BE2C (cell line): ENCODE results near the gene TMEM244.
"Not testable (repeated sequence)": the region's sequence is repeated elsewhere in the genome, so short reads cannot be mapped to it uniquely, and the experiment has no call there.

Experiments used
- DNase-seq: peaks from one replicate; pipeline ENCODE4 v3.0.0-alpha.2; 2020
- H3K27me3 ChIP-seq: fragments of 250-450 bp; sonication (Bioruptor Pico); 2 replicates; pipeline ENCODE4 v1.5.1; 2020; ENCODE audit warnings: mild to moderate bottlenecking
- H3K36me3 ChIP-seq: fragments of 250-450 bp; sonication (Bioruptor Pico); 2 replicates; pipeline ENCODE4 v1.5.1; 2020; ENCODE audit warnings: mild to moderate bottlenecking
- H3K4me1 ChIP-seq: fragments of 250-450 bp; sonication (Bioruptor Pico); 2 replicates; pipeline ENCODE4 v1.5.1; 2020
- H3K4me3 ChIP-seq: 2 replicates; pipeline ENCODE4 v1.5.1; 2011; ENCODE audit warnings: low read depth, low read length
- H3K9me3 ChIP-seq: fragments of 250-450 bp; sonication (Bioruptor Pico); 2 replicates; pipeline ENCODE4 v1.5.1; 2020
- CTCF ChIP-seq: IDR thresholded peaks from 2 replicates; pipeline ENCODE4 v1.5.1; 2012; ENCODE audit warnings: mild to moderate bottlenecking, low read depth, low read length

Gene TMEM244

GRCh38 chr6:129889580-129889979, 28.5 kb upstream of the TMEM244 start:
- TF ChIP-seq CTCF: no peak
- Histone ChIP-seq H3K4me3 (no peak overlapping the region), H3K9me3 (no peaks in the 10 kb centered on the region), H3K36me3 (no peaks in the 10 kb centered on the region), H3K27me3 (no peaks in the 10 kb centered on the region), H3K4me1 (no peaks in the 10 kb centered on the region)
- no peak for DNase-seq

- DNase-seq: no peak
- H3K4me3 ChIP-seq: no peak overlapping the region
- no peak for TF ChIP-seq CTCF
- no peaks in the 10 kb centered on the region for H3K4me1 ChIP-seq
- no peaks in the 10 kb centered on the region for H3K36me3 ChIP-seq
- H3K9me3 ChIP-seq: no peaks in the 10 kb centered on the region
- H3K27me3 ChIP-seq: peaks cover 1% of the 10 kb centered on the region; the same call in 1 of the 2 replicates
Observed at GRCh38 chr6:129886401-129887155, 25.5 kb upstream of the TMEM244 start.

DNA sequence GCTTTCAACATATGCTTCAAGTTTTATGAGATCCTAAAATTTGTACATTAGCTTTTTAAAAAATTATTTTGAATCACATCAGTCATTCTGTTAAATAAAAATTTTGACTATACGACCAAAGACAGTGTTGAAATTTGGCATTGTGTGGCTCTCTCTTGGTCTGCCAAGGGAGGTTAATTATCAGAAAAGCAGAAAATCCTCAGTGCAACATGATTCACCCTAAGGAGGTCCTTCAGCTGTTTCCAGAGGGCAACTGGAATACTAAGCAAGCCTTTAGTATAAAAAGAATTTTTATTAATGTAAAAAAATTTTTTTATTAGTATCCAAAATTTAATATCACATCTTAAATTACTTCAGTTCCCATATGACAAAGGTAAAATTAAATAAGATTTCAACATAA, 23.1 kb upstream of the TMEM244 start:
- TF ChIP-seq CTCF: no peak
- H3K9me3 ChIP-seq: no peaks in the 10 kb centered on the region
- no peak overlapping the region for H3K4me3 ChIP-seq
- H3K4me1 ChIP-seq: no peaks in the 10 kb centered on the region
- peaks cover 3% of the 10 kb centered on the region; the same call in 1 of the 2 replicates for H3K27me3 ChIP-seq
- H3K36me3 ChIP-seq: no peaks in the 10 kb centered on the region
- no peak for DNase-seq

DNA sequence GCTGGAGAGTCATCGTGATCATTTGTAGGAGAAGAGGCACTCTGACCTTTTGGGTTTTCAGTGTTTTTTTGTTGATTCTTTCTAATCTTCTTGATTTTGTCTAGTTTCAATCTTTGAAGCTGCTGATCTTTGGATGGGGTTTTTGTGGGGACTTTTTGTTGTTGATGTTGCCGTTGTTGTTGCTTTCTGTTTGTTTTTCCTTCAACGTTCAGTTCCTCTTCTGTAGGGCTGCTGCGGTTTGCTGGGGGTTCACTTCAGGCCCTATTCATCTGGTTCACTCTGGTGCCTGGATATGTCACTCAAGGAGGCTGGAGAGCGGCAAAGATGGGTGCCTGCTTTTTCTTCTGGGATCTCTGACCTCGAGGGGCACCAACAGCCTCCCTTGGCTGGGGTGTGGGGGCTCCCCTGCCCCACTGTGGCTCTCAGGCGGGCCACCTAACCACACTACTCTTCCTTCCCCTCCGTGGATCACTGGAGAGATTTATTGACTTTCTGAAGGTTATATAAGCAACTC, 21.5 kb upstream of the TMEM244 start:
- Histone ChIP-seq H3K9me3 (no peaks in the 10 kb centered on the region), H3K4me1 (no peaks in the 10 kb centered on the region), H3K4me3 (no peak overlapping the region), H3K27me3 (peaks cover 3% of the 10 kb centered on the region; the same call in 1 of the 2 replicates), H3K36me3 (no peaks in the 10 kb centered on the region)
- no peak for DNase-seq
- TF ChIP-seq CTCF: no peak

- not testable (repeated sequence) for H3K36me3 ChIP-seq, H3K9me3 ChIP-seq, H3K4me1 ChIP-seq, H3K4me3 ChIP-seq, H3K27me3 ChIP-seq, DNase-seq
Observed at GRCh38 chr6:129877894-129878293, 16.8 kb upstream of the TMEM244 start.

- Histone ChIP-seq H3K36me3 (no peaks in the 10 kb centered on the region), H3K4me1 (no peaks in the 10 kb centered on the region), H3K9me3 (no peaks in the 10 kb centered on the region), H3K27me3 (no peaks in the 10 kb centered on the region; the same call in 1 of the 2 replicates), H3K4me3 (no peak overlapping the region)
- no peak for DNase-seq
- TF ChIP-seq CTCF: no peak
Observed at GRCh38 chr6:129875610-129876520, 14.8 kb upstream of the TMEM244 start.
